Osteocyte (in vitro differentiated cells): ENCODE measurements around the gene RBSN. TPM values are rescaled to one million over a fixed set of nuclear protein-coding genes. Genes with fewer than 3 reads are reported as not detected.

ENCODE experiments used
- DNase-seq: peaks from one replicate; pipeline ENCODE4 v3.0.0; 2021; ENCODE audit warnings: mixed read lengths; ENCODE audit not compliant: unreplicated experiment; ENCODE audit errors: extremely low spot score
- H3K27ac Mint-ChIP-seq: one replicate; pipeline ENCODE4 v1.8.0; 2021; ENCODE audit warnings: mild to moderate bottlenecking, mixed read lengths; ENCODE audit not compliant: unreplicated experiment
- H3K27me3 Mint-ChIP-seq: one replicate; pipeline ENCODE4 v1.8.0; 2021; ENCODE audit warnings: mixed read lengths; ENCODE audit not compliant: unreplicated experiment
- H3K36me3 Mint-ChIP-seq: one replicate; pipeline ENCODE4 v1.8.0; 2021; ENCODE audit warnings: mixed read lengths; ENCODE audit not compliant: unreplicated experiment
- H3K4me1 Mint-ChIP-seq: one replicate; pipeline ENCODE4 v1.8.0; 2021; ENCODE audit warnings: mixed read lengths; ENCODE audit not compliant: unreplicated experiment
- H3K4me3 Mint-ChIP-seq: one replicate; pipeline ENCODE4 v1.8.0; 2021; ENCODE audit warnings: mild to moderate bottlenecking, moderate library complexity, mixed read lengths; ENCODE audit not compliant: unreplicated experiment
- H3K9me3 Mint-ChIP-seq: one replicate; pipeline ENCODE4 v1.8.0; 2021; ENCODE audit warnings: mixed read lengths; ENCODE audit not compliant: unreplicated experiment
- CTCF ChIP-seq: fragments of 200-600 bp; sonication (generic); IDR thresholded peaks from 2 replicates; pipeline ENCODE4 v1.5.0; 2021; ENCODE audit warnings: antibody characterized with exemption, mild to moderate bottlenecking, moderate library complexity
- total RNA-seq: library from RNA; stranded (reverse); gene quantifications from 2 replicates; pipeline ENCODE4 v1.2.1, GENCODE V29; 2021

RBSN gene
- total RNA-seq, 1 donor from 2014 or later, result 28.6 TPM

DNA sequence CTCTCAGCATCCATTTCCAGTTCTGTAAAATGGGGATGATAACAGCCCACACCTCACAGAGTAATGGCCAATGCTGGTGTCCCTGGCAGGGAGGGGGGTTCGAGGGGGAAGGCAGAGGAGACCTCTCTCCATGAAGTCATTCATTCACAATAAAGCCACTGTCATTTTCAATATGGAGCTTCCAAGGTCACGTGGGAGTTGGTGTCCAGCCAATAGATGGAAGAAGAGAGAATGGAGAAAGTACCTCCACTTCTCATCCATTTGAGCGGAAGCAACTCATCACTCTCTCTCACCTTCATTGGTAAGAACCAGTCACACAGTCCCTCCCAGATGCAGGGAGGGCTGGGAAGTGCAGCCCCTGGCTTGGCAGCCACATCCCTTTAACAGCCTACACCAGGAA lies 14.9 kb upstream of the RBSN start:
- no peak for DNase-seq
- H3K27me3 Mint-ChIP-seq, result peaks cover 24% of the 10 kb centered on the region
- H3K4me1 Mint-ChIP-seq, result no peaks in the 10 kb centered on the region
- H3K36me3 Mint-ChIP-seq, result no peaks in the 10 kb centered on the region
- TF ChIP-seq CTCF, result no peak
- H3K9me3 Mint-ChIP-seq, result no peaks in the 10 kb centered on the region
- H3K27ac Mint-ChIP-seq, result no peak overlapping the region
- no peak overlapping the region for H3K4me3 Mint-ChIP-seq

DNA sequence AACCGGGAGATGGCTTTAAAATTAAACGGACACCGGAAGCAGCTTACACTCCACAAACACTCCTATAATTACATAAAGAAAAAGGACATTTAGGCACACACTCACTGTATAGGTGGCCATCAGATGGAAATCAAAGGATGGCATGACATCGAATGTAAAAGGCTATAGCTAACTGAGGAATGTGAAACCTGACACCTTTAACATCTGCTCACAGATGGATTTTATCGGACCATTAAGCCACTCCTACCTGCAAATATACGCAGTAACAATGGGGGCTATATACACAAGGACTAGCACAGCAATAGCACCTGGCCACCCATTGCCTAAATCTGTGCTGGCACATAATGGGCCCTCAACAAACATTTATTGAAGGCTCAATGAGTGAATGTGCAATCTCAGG lies 14.5 kb upstream of the RBSN start:
- Mint-ChIP-seq H3K4me3 (no peak overlapping the region), H3K27ac (no peak overlapping the region), H3K27me3 (peaks cover 24% of the 10 kb centered on the region), H3K4me1 (no peaks in the 10 kb centered on the region), H3K36me3 (no peaks in the 10 kb centered on the region), H3K9me3 (no peaks in the 10 kb centered on the region)
- no peak for DNase-seq
- TF ChIP-seq CTCF, result no peak

GRCh38 chr3:15112011-15112410 lies 13.1 kb upstream of the RBSN start:
- Mint-ChIP-seq H3K9me3 (no peaks in the 10 kb centered on the region), H3K36me3 (no peaks in the 10 kb centered on the region), H3K4me3 (no peak overlapping the region), H3K27me3 (peaks cover 28% of the 10 kb centered on the region), H3K27ac (no peak overlapping the region), H3K4me1 (no peaks in the 10 kb centered on the region)
- no peak for DNase-seq
- TF ChIP-seq CTCF, result no peak

DNA sequence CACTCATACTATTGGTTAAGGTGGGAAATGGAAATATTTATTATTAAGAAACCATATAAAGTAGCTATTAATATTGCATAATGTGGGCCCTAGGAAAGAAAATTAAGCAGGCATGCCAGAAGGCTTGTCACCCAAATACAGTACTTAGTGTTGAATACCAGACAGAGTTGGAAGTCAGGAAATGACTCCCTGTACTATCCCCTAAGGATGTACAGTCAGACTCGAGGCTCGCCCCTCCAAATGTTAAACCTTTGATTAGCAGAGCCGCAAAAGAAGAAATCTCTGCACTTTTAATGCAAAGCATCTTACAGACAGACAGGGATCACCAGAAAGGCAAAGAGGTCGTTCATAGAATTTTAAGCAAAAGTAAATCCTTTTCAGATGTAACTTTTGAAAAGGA lies 11.3 kb upstream of the RBSN start:
- no peak for TF ChIP-seq CTCF
- no peak overlapping the region for H3K4me3 Mint-ChIP-seq
- no peak overlapping the region for H3K27ac Mint-ChIP-seq
- H3K27me3 Mint-ChIP-seq, result peaks cover 36% of the 10 kb centered on the region
- no peaks in the 10 kb centered on the region for H3K36me3 Mint-ChIP-seq
- no peaks in the 10 kb centered on the region for H3K4me1 Mint-ChIP-seq
- no peaks in the 10 kb centered on the region for H3K9me3 Mint-ChIP-seq
- DNase-seq, result no peak

DNA sequence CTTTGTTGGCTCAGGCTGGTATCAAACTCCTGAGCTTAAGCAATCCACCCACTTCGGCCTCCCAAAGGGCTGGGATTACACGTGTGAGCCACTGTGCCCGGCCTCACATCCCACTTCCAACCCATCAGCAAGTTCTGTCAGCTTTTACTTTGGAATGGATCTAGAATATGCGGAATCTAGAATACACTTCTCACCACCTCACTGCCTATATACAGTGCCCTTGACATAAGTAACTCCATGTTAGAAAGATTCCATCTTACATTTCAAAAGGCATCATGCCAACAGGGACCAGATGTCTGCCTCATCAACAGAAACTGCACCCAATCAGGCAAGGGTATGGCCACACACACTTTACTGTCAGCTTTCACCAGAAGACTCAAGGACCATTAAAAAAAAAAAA lies 9.9 kb upstream of the RBSN start:
- no peak for TF ChIP-seq CTCF
- H3K27me3 Mint-ChIP-seq, result peaks cover 26% of the 10 kb centered on the region
- H3K4me1 Mint-ChIP-seq, result no peaks in the 10 kb centered on the region
- no peak for DNase-seq
- H3K27ac Mint-ChIP-seq, result no peak overlapping the region
- H3K36me3 Mint-ChIP-seq, result no peaks in the 10 kb centered on the region
- H3K9me3 Mint-ChIP-seq, result no peaks in the 10 kb centered on the region
- no peak overlapping the region for H3K4me3 Mint-ChIP-seq
